HTR-8/SVneo (cell line): ENCODE measurements around the gene UQCRQ.

Experiments
- DNase-seq: peaks from one replicate; pipeline ENCODE4 v3.0.0; 2011; ENCODE audit warnings: low spot score, mixed read lengths; ENCODE audit not compliant: insufficient read length
- FAIRE-seq: peaks from 2 replicates; lab custom pipeline; 2011; peaks lifted over from hg19 to GRCh38; lab: Jason Lieb, UNC

The UQCRQ gene

GRCh38 chr5:132865668-132866341 lies 637 bp upstream of the UQCRQ start:
- DNase-seq (no peak), FAIRE-seq (no peak)

DNA sequence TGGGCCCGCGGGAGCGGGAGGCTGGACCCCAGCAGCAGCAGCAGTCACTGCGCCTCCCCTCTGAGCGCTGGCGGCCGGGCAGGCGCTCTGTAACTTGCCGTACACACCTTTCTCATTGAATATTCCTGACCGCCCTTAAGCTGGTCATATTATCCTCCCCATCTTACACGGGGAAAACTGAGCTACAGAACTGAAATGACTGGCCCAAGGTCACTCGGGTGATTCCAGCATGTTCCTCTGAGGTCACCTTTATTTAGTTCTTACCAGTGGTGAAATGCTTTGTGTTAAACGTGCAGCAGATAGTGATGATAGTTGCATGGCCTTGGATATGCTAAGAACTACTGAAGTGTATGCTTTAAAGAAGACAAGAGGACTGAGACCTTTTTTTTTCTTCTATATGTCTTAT lies 607 bp downstream of the UQCRQ start:
- no peak for FAIRE-seq
- DNase-seq: no peak

DNA sequence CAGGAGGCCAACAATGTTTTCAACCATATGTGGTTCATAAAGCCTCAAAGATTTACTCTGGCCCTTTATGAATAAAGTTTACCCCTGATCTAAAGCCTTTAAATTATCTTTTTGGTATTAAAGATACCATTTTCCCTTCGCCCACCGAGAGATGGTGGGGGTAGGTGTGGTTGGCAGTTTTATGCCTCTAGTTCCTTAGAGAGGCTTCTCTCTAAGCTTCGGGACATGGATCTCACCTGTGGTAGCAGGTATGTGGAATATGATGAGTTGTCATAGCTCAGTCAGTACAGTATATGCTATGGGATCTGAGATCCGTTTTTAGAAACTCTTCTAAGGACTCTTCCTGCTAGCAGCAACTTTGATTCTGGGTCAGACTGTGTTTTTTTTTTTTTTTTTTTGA lies 2.3 kb downstream of the UQCRQ start:
- FAIRE-seq (no peak), DNase-seq (no peak)

GRCh38 chr5:132870801-132871200 lies 4.4 kb downstream of the UQCRQ start:
- DNase-seq: no peak
- FAIRE-seq: no peak

DNA sequence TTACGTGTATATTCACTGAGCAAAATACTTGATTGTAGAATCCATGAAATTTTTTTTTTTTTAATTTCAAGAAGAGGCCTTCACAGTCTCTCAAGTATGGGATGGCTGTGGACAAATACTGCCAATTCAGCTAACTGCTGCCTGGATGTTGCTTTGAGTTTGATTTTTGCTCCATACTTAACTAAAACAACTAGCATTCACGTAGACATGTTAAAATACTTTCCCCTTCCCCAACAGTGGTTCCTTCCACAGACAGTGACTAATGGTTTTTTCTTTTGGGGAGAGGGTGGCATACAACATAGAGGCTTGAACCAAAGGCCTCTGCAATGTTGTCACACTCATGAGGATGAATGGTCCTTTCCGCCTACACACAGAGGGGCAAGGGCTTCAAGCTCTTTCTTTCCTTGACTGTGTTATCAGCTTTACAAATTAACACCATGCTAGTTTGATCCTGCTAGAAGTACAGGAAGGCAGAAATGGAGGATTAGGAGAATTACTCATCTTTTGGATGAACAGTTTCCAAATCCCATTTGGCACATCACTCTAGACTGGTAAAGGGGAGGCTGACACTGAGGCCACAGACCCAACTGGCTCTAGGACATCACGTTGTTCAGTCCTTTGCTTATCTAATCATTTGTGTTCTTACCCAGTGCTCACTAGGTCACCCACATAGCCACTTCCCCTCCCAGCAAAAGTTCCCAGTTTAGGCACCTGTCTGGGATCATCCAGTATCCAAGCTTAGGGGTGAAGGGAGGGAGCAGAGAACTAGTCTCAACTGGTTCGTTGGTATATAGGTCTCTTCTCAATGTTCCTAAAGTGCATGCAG lies 5.2 kb downstream of the UQCRQ start:
- DNase-seq: no peak
- no peak for FAIRE-seq

GRCh38 chr5:132872788-132873118 lies 6.3 kb downstream of the UQCRQ start:
- no peak for FAIRE-seq
- no peak for DNase-seq

DNA sequence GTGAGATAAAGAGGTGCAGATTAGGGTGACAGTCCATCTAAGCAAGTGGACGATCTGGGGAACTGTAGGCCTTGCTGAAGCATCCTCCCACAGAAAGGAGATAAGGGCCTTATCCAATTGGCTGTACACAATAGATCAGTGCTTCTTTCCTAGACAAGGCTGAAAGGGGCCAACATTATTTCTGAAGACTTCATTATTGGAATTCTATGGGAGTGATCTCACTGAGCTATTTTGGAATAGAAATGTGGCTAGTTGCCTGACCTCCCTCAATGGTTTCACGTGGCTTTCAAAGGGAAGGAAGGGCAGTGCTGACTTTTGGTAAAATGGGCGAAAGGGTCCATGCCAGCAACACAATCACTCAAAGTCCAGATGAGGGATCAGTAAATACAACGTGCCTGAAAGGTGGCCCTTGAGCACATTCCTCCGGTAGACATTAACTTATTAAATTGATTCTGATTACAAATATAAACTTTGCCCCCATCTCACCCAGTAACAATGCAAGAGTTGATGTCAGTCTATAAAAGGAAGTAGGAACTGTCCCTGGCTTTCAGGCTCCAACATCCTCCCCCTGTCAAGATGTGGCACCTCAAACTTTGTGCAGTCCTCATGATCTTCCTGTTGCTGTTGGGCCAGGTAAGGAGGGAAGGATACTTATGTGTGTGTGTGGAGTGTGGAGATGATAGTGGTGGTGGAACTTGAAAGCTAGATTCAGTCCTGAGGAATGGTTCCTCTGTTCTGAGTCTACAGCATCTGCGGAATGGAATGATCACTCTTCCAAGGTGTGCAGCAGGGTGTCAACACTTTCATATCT lies 6.9 kb downstream of the UQCRQ start, which contains the start of gene LEAP2:
Gene LEAP2 (plus strand): TSS at position 550 of the 811 bp plus-strand sequence. CDS start 27 bp downstream, at position 577.
- FAIRE-seq (no peak), DNase-seq (no peak)

GRCh38 chr5:132873930-132874271 lies 7.5 kb downstream of the UQCRQ start:
- FAIRE-seq (no peak), DNase-seq (no peak)

DNA sequence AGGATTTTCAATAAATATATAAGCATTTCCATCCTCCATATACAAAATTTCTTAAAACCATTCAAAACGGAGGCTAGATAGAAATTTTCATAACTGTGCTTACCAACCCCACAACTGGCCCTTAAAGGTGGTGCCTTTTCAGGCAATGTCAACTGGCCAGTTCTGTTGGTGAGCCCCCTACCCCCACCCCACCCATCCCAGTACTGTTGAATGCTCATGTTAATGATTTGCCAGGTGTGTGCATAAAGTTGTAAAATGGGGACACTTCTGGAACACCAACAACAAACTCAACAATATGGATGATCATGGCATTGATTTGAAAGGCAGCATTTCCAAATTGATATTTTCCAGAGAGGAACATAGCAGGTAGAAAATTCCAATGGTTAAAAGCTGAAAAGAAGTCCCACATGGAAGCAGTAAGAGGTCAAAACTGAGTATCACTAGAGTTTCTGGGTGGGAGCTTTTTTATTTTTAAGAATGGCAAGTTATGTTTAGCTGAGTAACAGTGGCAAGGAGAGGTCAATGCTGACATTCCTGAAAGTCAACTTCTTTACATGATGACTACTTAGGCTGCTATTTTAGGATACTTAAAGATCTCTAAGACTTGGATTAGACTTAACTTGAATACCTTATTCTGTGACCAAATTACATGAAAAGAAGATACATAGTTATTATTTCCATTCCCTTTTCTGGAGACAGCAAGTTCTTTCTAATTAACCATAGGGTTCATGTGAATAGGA lies 9.7 kb downstream of the UQCRQ start:
- no peak for FAIRE-seq

DNA sequence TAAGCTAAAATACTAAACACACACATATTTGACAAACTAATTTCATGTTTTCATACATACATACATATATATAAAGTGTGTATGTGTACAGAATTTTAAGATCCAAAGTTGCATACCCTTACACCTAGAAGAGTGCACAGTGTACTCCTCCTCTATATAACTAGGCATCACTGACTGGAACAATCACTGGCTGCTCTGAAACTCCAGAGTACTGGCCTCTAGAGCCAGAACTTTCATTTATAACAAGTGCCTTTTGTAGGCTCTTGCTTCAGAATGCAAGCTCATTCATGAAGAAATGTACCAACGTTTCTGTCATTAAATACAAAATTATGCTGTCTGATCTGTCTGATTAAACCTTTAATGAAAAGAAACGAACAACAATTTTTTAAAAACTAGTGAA lies 11.0 kb downstream of the UQCRQ start:
- no peak for DNase-seq
- no peak for FAIRE-seq

More for the DNA sequence above, 9.7 kb downstream of the UQCRQ start:
- DNase-seq: no peak

GRCh38 chr5:132877938-132878337 lies 11.5 kb downstream of the UQCRQ start:
- no peak for FAIRE-seq
- no peak for DNase-seq

GRCh38 chr5:132883261-132883834 lies 16.9 kb downstream of the UQCRQ start:
- DNase-seq (peak; percentile 63), FAIRE-seq (no peak)

DNA sequence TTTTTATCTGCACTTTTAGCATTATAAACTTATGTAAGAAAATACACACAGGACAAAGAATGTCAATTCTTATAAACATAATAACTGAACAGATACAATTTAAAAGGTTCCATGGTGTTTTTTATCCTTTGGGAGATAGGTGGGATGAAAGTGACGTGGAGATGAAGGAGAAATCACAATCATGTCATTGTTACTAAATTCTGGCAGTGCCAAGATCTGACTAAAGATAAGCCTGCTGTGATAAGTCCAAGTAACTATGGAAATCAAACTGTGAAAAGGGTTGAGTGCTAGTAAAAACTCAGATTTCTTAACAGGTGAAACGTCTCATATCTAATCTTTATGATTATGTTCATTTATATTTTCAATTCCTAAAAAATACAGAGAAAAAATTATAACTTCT lies 18.1 kb downstream of the UQCRQ start:
- no peak for DNase-seq
- FAIRE-seq: no peak

- DNase-seq: no peak
- no peak for FAIRE-seq
Measured at GRCh38 chr5:132886064-132886823, 19.8 kb downstream of the UQCRQ start.

DNA sequence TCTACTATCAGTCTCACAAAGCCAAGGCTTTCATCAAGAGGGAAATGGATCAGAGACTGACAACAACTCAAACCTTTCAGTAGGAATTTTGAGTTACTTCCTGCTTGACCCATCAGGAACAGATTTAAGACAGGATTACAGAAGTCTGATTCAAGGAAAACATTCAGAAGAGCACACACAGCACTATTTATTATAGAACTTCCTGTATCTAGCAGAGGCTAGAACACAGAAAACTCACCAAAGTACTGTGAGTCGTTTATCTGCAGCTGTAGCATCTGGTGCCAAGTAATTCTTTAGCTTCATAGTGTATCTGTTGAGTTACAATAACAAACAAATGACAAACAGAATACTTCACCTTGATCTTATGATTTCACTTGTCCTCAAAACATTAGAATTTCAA lies 20.8 kb downstream of the UQCRQ start:
- DNase-seq (no peak), FAIRE-seq (no peak)

GRCh38 chr5:132889501-132889900 lies 23.1 kb downstream of the UQCRQ start:
- no peak for FAIRE-seq
- DNase-seq: no peak

DNA sequence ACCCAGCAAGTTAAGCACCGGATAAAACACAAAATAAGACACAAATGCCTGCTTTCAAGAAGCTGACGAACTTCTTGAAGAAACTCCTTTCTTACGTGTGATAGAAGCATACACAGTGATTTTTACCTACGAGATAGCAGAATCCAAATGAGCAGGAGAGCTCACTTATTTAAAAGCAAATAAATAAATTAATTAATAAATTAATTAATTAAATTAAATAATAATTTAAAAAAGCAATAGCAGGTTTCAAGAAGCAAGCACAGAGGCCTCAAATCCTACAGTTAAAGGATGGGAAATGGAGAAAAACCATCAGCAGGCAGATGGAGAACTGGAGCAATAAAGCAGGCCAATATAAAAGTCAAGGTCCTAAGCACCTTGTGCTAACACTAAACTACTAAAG lies 24.4 kb downstream of the UQCRQ start:
- FAIRE-seq: no peak
- DNase-seq: no peak

DNA sequence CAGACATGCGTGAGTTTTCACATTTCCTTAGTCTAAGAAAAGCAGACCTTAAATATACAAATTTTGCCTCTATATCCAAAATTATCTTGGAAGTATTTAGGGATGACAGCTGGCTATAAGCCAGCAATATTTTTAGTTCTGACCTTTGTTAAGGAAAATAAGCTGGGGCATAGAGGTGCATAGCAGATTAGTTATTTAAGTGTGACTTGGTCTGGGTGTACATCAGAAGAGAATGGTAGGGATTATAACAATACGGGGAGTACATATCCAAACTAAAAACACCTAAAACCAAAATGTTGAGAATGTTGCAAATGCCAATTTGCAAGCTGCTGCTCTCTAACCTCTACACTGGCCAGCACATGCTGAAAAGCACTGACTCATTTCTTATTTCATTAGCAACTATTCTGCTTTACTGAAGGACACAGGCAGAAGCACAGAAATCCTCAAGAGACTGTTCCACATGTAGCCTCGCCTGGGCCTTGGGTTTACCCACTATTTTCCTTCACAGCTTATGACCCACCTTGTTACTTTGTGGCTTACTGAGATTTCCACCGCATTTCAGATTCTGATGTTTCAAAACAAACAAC lies 29.4 kb downstream of the UQCRQ start:
- DNase-seq: no peak
- no peak for FAIRE-seq

DNA sequence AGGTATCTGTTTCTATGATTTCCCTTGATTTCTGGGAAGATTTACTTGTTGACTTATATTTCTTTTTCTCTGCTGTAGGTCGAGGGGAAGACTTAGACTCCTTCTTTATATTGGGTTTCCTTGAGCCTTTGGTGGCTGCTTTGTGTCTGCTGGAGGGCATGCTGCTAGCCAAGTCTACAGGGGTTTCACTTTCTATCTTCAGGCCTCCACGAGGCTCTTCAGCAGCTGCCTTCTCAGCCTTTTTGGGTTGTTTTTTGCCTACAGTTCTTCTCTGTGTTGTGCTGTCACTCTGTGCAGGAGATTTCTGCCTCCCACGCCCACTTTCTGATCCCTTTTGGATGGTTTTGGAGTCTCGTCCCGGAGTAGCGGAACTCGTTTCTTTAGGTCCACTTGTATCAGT lies 30.2 kb downstream of the UQCRQ start:
- DNase-seq: no peak

More for the DNA sequence above, 30.2 kb downstream of the UQCRQ start:
- no peak for FAIRE-seq
